AG04449 (cell line): ENCODE results near the gene NFE2L2.
"Not testable (repeated sequence)": the region's sequence is repeated elsewhere in the genome, so short reads cannot be mapped to it uniquely, and the experiment has no call there.

ENCODE experiments used
- CTCF ChIA-PET: fragments of 350-600 bp; formaldehyde crosslinking; extraction: SDS; loops from one replicate; lab custom pipeline; 2021; ENCODE audit warnings: antibody characterized with exemption; lab: Yijun Ruan, JAX
- POLR2A ChIA-PET: fragments of 400-600, 350-600 bp; formaldehyde crosslinking; extraction: SDS; loops from one replicate; lab custom pipeline; 2020; ENCODE audit warnings: antibody characterized with exemption, inconsistent platforms; lab: Yijun Ruan, JAX
- DNase-seq: peaks from one replicate; pipeline ENCODE4 v3.0.0-alpha.2; 2010; ENCODE audit warnings: low read depth, low spot score
- H3K4me3 ChIP-seq: 2 replicates; pipeline ENCODE4 v1.5.1; 2011; ENCODE audit warnings: low read depth, mild to moderate bottlenecking, control low read depth, low read length
- CTCF ChIP-seq: IDR thresholded peaks from one replicate; pipeline ENCODE4 v1.5.1; 2011; ENCODE audit warnings: mild to moderate bottlenecking, moderate library complexity, low read length, control low read depth, inconsistent platforms; ENCODE audit not compliant: insufficient read depth; ENCODE audit errors: missing control alignments

Gene NFE2L2

DNA sequence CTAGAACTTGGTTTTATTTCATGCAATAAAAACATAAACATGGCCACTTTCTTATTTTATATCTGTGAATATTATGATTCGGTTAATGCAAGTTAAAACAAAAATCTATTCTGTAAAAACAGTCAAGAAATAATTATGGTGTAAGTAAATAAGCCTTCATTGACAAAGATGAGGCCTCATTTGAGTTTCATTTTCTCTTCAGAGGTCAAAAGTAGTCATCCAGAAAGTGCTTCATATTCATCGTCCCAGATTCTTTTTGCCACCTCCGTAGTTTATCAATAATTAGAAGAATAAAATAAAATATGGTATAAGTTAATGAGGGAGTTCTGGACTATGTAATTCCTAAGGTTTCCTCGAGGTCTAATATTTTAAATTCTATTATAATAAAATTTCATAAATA lies 71.3 kb downstream of the NFE2L2 start:
- no peak for TF ChIP-seq CTCF
- no peak for DNase-seq
- POLR2A ChIA-PET, result no interaction called here

DNA sequence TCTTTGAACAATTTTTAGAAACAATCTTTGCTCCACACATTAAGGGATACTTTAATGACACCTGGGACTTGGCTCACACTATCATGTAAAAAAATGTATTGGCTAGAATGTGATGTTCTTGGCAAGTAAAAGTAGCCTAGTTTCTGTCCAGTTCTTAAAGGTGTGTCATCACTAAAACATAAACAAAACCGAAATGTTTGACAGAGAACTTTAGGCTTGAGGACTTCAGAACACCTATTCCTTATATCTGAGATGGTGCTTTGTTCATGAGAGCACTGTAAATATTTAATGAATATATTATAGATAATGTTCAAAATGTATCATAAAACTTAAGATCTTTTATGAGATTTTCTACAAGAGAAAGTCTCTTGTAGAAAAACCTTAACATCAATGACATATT lies 71.7 kb downstream of the NFE2L2 start:
- no peak for TF ChIP-seq CTCF
- POLR2A ChIA-PET, result no interaction called here
- CTCF ChIA-PET, result no interaction called here
- DNase-seq, result no peak
- no peak overlapping the region for H3K4me3 ChIP-seq

More for the DNA sequence above, 71.3 kb downstream of the NFE2L2 start:
- CTCF ChIA-PET, result no interaction called here
- H3K4me3 ChIP-seq, result no peak overlapping the region

DNA sequence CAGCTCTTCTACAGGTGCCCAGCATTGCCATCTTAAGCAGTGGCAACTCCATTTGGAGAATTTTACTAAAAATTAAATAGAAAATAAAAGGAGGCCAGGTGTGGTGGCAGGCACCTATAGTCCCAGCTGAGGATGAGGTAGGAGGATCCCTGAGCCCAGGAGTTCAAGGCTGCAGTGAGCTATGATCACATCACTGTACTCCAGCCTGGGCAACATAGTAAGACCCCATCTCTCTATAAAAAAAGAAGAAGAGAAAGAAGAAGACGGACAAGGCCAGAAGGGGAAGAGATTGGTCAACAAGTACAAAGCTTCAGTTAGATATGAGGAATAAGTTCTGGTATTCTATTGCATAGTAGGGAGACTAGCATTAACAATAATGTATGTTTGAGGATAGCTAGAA lies 73.6 kb downstream of the NFE2L2 start:
- TF ChIP-seq CTCF, result no peak
- ChIA-PET CTCF (interaction anchor here (1.0 to 1.7 kb wide), 2 partner anchors 27 to 144 kb away, joined by 3 to 6 read pairs; no protein-coding TSS in a partner anchor), POLR2A (no interaction called here)
- DNase-seq, result no peak
- no peak overlapping the region for H3K4me3 ChIP-seq

DNA sequence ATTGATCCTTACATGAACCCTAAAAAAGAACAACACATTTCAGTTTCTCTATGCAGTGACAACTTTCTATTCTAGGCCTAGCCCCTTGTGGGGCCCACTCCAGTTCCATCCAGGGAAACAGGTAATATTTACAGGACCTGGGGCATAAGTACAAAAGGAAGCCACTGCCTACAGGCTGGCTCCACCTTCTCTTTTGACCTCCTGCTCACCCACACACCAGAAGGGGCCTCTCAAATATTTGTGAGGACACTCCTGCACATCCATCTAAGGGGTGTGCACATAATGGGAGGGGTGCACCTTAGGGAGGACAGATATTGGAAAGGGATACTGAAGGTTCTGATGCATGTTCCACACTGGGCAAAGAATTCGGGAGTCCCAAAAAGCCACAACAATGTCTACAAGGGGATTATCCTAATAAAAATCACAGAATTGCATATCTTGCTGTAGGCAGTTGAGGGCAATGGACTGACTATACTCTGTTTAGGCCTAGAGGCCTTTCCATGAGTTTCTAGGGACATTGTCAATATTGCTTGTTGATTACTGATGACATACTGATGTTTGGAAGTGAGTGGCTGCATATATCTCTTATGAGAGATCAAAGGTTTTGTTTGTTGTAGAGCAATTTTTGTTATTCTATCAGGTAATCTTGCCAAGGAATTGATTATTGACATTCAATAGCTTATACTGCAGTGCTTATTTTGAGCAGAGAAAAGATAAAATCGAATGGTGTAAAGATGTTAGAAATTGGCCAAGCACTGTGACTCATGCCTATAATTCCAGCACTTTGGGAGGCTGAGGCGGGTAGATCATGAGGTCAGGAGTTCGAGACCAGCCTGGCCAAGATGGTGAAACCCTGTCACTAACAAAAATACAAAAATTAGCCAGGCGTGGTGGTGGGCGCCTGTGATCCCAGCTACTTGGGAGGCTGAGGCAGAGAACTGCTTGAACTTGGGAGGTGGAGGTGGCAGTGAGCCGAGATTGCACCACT lies 75.8 kb downstream of the NFE2L2 start:
- POLR2A ChIA-PET, result interaction anchor here (0.8 kb wide), 1 partner anchor 1944 kb away, joined by 5 read pairs; no protein-coding TSS in a partner anchor
- no peak overlapping the region for H3K4me3 ChIP-seq
- CTCF ChIA-PET, result no interaction called here
- no peak for TF ChIP-seq CTCF
- no peak for DNase-seq

GRCh38 chr2:177187631-177188312 lies 76.8 kb downstream of the NFE2L2 start:
- CTCF ChIA-PET, result interaction anchor here (1.0 kb wide), 1 partner anchor 16 kb away, joined by 3 read pairs; no protein-coding TSS in a partner anchor
- DNase-seq, result no peak
- POLR2A ChIA-PET, result no interaction called here

GRCh38 chr2:177186038-177186437 lies 78.5 kb downstream of the NFE2L2 start:
- H3K4me3 ChIP-seq, DNase-seq, POLR2A ChIA-PET: not testable (repeated sequence)
- CTCF ChIA-PET, result interaction anchor here (1.6 kb wide), 1 partner anchor 21 kb away, joined by 5 read pairs; no protein-coding TSS in a partner anchor

More at GRCh38 chr2:177187631-177188312, 76.8 kb downstream of the NFE2L2 start:
- TF ChIP-seq CTCF, result no peak
- no peak overlapping the region for H3K4me3 ChIP-seq
